ENCODE measurements around the gene MACC1. TPM values are rescaled to one million over a fixed set of nuclear protein-coding genes. Genes with fewer than 3 reads are reported as not detected.
"Not testable (repeated sequence)": the region's sequence is repeated elsewhere in the genome, so short reads cannot be mapped to it uniquely, and the experiment has no call there.

MACC1 gene
- total RNA-seq, 2 donors from 2014 or later = 15.2 to 16.6 TPM

DNA sequence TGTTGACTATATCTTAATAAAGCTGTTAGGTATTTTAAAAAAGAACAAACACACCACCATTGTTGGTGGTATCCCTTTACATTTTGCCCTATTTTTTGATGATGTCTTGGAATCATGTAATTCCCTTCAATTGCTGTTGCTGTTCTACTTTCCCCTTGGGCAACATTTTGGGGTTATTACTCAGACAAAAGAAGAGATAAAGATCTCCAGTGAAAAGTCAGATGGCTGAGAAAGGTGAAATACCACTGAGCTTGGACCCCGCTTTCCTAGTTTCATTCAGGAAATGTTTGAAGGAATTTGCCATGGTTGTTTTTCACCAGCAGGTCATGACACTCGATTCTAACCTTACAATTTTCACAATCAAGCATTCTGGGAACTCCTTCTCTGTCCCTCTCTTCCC, 84.6 kb downstream of the MACC1 start:
- Histone ChIP-seq H3K9me3 (no peaks in the 10 kb centered on the region), H3K27ac (no peak overlapping the region), H3K27me3 (no peaks in the 10 kb centered on the region), H3K36me3 (replicated peaks in 1 of 2; ENCODE audit: insufficient read depth in 1 of 2, low read depth in 2 of 2) (no peaks in the 10 kb centered on the region), H3K4me3 (no peak overlapping the region), H3K4me1 (no peaks in the 10 kb centered on the region)
- TF ChIP-seq POLR2A (IDR thresholded peaks at IDR 0.05) = no peak
- TF ChIP-seq, protein P1, sequence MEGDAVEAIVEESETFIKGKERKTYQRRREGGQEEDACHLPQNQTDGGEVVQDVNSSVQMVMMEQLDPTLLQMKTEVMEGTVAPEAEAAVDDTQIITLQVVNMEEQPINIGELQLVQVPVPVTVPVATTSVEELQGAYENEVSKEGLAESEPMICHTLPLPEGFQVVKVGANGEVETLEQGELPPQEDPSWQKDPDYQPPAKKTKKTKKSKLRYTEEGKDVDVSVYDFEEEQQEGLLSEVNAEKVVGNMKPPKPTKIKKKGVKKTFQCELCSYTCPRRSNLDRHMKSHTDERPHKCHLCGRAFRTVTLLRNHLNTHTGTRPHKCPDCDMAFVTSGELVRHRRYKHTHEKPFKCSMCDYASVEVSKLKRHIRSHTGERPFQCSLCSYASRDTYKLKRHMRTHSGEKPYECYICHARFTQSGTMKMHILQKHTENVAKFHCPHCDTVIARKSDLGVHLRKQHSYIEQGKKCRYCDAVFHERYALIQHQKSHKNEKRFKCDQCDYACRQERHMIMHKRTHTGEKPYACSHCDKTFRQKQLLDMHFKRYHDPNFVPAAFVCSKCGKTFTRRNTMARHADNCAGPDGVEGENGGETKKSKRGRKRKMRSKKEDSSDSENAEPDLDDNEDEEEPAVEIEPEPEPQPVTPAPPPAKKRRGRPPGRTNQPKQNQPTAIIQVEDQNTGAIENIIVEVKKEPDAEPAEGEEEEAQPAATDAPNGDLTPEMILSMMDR (IDR thresholded peaks at IDR 0.05) = no peak
- no peak for ATAC-seq
- intact Hi-C loops (cut with DNase I) = no loop called here
- WGBS, 2 donors = 83 to 93% methylated on average over 2 of the region's 2 CpGs
- DNase-seq = no peak

DNA sequence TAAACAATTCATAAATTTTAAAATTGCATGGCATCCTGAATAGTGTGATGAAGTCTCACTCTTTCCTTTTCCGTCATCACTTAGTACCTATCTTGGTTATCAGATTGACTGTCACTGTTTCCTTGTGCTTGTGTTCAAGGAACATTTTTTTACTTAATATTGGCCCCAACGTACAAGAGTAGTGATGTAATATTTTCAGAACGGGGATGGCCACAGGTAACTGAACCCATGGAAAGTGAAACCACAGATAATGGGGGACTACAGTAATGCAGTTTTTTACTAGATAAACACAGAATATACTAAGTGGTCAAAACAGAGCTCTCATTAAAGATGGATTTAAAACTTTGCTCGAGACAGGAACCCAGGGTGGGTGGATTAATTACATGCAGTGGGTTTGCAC, 85.4 kb downstream of the MACC1 start:
- no peak for TF ChIP-seq POLR2A (IDR thresholded peaks at IDR 0.05)
- TF ChIP-seq, protein P1 (IDR thresholded peaks at IDR 0.05) = no peak
- H3K27me3 ChIP-seq = no peaks in the 10 kb centered on the region
- no peak for DNase-seq
- intact Hi-C loops (cut with DNase I) = no loop called here
- H3K4me1 ChIP-seq = no peaks in the 10 kb centered on the region
- ATAC-seq = no peak
- H3K4me3 ChIP-seq = no peak overlapping the region
- no peak overlapping the region for H3K27ac ChIP-seq
- WGBS, 2 donors = 75 to 82% methylated on average over 4 of the region's 4 CpGs
- H3K36me3 ChIP-seq (replicated peaks in 1 of 2; ENCODE audit: insufficient read depth in 1 of 2, low read depth in 2 of 2) = no peaks in the 10 kb centered on the region
- H3K9me3 ChIP-seq = no peaks in the 10 kb centered on the region

DNA sequence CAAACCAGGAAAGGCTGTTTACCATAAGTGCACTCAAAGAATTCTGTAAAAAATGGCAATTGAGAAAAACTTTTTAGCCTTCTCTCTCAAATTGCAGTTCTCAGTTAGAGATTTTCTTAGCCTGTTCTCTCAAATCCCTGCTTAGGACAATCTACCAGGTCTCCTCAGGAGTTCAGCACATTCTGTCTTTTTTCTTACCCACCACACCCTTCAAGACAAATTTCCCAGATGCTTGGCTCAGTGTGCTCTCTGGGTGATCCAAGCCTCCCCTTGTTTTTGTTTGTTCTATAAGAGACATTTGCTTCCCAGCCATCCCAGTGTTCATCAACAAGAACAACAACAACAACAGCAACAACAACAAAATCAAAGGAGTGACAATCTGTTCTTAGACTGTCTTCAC, 87.3 kb downstream of the MACC1 start:
- H3K9me3 ChIP-seq = no peaks in the 10 kb centered on the region
- TF ChIP-seq, protein P1 (IDR thresholded peaks at IDR 0.05) = no peak
- no peak for TF ChIP-seq POLR2A (IDR thresholded peaks at IDR 0.05)
- no peaks in the 10 kb centered on the region for H3K27me3 ChIP-seq
- H3K36me3 ChIP-seq (replicated peaks in 1 of 2; ENCODE audit: insufficient read depth in 1 of 2, low read depth in 2 of 2) = no peaks in the 10 kb centered on the region
- no peaks in the 10 kb centered on the region for H3K4me1 ChIP-seq
- H3K27ac ChIP-seq = no peak overlapping the region
- DNase-seq (no peak), ATAC-seq (no peak)
- H3K4me3 ChIP-seq = no peak overlapping the region
- intact Hi-C loops (cut with DNase I) = no loop called here

DNA sequence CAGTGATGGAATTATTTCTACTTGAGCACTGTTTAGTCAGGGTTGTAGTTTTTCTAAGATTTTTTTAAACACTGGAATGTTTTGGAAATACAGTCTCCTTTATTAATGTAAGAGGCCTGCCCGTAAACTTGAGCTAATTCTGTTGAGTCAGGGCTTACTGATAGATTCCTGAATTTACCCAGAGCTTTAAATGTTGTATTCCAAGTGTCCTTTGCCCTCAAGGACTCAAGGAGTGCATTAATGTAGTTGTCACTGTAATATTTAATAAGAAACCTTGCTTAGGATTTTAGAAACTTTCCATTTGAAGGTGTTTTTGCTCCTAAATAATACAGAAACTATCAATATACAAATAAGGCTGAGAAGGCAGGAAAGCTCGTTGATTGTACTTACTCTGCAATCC, 89.2 kb downstream of the MACC1 start:
- no peak for DNase-seq
- H3K9me3 ChIP-seq = no peaks in the 10 kb centered on the region
- no peak for ATAC-seq
- no peak overlapping the region for H3K27ac ChIP-seq
- no peak for TF ChIP-seq POLR2A (IDR thresholded peaks at IDR 0.05)
- TF ChIP-seq, protein P1 (IDR thresholded peaks at IDR 0.05) = no peak
- no peak overlapping the region for H3K4me3 ChIP-seq
- no peaks in the 10 kb centered on the region for H3K4me1 ChIP-seq
- 65 to 68% methylated on average over 2 of the region's 2 CpGs for WGBS, 2 donors
- intact Hi-C loops (cut with DNase I) = no loop called here
- H3K36me3 ChIP-seq (replicated peaks in 1 of 2; ENCODE audit: insufficient read depth in 1 of 2, low read depth in 2 of 2) = no peaks in the 10 kb centered on the region
- H3K27me3 ChIP-seq = no peaks in the 10 kb centered on the region

DNA sequence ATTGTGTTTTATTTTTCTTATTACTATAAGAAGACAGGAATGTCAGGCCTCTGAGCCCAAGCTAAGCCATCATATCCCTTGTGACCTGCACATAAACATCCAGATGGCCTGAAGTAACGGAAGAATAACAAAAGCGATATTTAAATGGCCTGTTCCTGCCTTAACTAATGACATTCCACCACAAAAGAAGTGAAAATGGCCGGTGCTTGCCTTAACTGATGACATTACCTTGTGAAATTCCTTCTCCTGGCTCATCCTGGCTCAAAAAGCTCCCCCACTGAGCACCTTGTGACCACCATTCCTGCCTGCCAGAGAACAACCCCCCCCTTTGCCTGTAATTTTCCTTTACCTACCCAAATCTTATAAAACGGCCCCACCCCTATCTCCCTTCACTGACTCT, 91.1 kb downstream of the MACC1 start:
- H3K9me3 ChIP-seq; ATAC-seq; H3K27ac ChIP-seq; H3K27me3 ChIP-seq; intact Hi-C loops (cut with DNase I); H3K4me3 ChIP-seq; H3K4me1 ChIP-seq; H3K36me3 ChIP-seq (replicated peaks in 1 of 2; ENCODE audit: insufficient read depth in 1 of 2, low read depth in 2 of 2); DNase-seq: not testable (repeated sequence)
- 68 to 73% methylated on average over 4 of the region's 4 CpGs for WGBS, 2 donors

DNA sequence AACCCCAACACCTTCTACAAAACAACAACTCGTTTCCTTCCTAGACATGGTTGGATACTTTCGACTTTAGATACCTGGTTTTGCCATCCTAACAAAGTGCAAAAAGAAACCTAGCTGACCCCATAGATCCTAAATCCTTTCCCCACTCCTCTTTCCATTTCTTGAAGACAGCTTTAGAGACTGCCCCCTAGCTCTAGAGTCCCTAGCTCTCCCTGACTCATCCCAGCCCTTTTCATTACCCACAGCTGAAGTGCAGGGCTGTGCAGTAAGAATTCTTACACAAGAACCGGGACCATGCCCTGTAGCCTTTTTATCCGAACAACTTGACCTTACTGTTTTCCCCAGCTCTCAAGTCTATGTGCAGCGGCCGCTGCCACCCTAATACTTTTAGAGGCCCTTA, 93.1 kb downstream of the MACC1 start:
- H3K27ac ChIP-seq; ATAC-seq; H3K9me3 ChIP-seq; DNase-seq; H3K4me1 ChIP-seq; intact Hi-C loops (cut with DNase I); H3K27me3 ChIP-seq; H3K36me3 ChIP-seq (replicated peaks in 1 of 2; ENCODE audit: insufficient read depth in 1 of 2, low read depth in 2 of 2); H3K4me3 ChIP-seq: not testable (repeated sequence)
- 86 to 87% methylated on average over 6 of the region's 6 CpGs for WGBS, 2 donors

DNA sequence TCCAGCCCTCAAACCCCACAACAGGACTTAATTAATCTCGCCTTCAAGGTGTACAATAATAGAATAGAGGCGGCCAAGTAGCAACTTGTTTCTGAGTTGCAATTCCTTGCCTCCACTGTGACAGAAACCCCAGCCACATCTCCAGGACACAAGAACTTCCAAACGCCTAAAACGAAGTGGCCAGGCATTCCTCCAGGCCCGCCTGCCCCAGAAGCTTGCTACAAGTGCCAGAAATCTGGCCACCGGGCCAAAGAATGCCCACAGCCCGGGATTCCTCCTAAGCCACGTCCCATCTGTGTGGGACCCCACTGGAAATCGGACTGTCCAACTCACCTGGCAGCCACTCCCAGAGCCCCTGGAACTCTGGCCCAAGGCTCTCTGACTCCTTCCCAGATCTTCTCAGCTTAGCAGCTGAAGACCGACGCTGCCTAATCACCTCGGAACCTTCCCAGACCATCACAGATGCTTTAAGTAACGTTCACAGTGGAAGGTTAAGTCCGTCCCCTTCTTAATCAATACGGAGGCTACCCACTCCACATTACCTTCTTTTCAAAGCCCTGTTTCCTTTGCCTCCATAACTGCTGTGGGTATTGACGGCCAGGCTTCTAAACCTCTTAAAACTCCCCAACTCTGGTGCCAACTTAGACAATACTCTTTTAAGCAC, 94.4 kb downstream of the MACC1 start:
- H3K9me3 ChIP-seq; H3K27ac ChIP-seq; H3K36me3 ChIP-seq (replicated peaks in 1 of 2; ENCODE audit: insufficient read depth in 1 of 2, low read depth in 2 of 2); intact Hi-C loops (cut with DNase I); ATAC-seq; DNase-seq; H3K4me1 ChIP-seq; H3K27me3 ChIP-seq; H3K4me3 ChIP-seq: not testable (repeated sequence)
- 67 to 78% methylated on average over 15 to 16 of the region's 16 CpGs for WGBS, 2 donors

Data from body of pancreas (tissue), 4 donors.